H9 (cell line): ENCODE measurements around the gene TBC1D24. TPM values are rescaled to one million over a fixed set of nuclear protein-coding genes. Genes with fewer than 3 reads are reported as not detected.

Experiments used
- DNase-seq: peaks from one replicate; pipeline ENCODE4 v3.0.0-alpha.2; 2017
- H2AFZ ChIP-seq: one replicate; pipeline ENCODE4 v1.6.1; 2013; ENCODE audit warnings: mild to moderate bottlenecking, low read length, control low read depth, moderate library complexity
- H2AK5ac ChIP-seq: 2 replicates; pipeline ENCODE4 v1.6.1; 2013; ENCODE audit warnings: low read length, control low read depth, mixed read lengths; ENCODE audit not compliant: insufficient read length
- H2BK120ac ChIP-seq: one replicate; pipeline ENCODE4 v1.6.1; 2013; ENCODE audit warnings: low read depth, mild to moderate bottlenecking, low read length, control low read depth, inconsistent platforms; ENCODE audit not compliant: poor library complexity, severe bottlenecking
- H2BK12ac ChIP-seq: 2 replicates; pipeline ENCODE4 v1.6.1; 2013; ENCODE audit warnings: low read length, control low read depth, mixed read lengths, low read depth; ENCODE audit not compliant: insufficient read length
- H2BK15ac ChIP-seq: 2 replicates; pipeline ENCODE4 v1.6.1; 2013; ENCODE audit warnings: low read depth, low read length, control low read depth
- H2BK20ac ChIP-seq: one replicate; pipeline ENCODE4 v1.6.1; 2013; ENCODE audit warnings: low read depth, mild to moderate bottlenecking, low read length, control low read depth, inconsistent platforms; ENCODE audit not compliant: poor library complexity, severe bottlenecking
- H2BK5ac ChIP-seq: 2 replicates; pipeline ENCODE4 v1.6.1; 2013; ENCODE audit warnings: low read length, control low read depth, mixed read lengths; ENCODE audit not compliant: insufficient read length
- H3K14ac ChIP-seq: 2 replicates; pipeline ENCODE4 v1.6.1; 2013; ENCODE audit warnings: low read length, control low read depth; ENCODE audit not compliant: insufficient read depth
- H3K18ac ChIP-seq: 2 replicates; pipeline ENCODE4 v1.6.1; 2013; ENCODE audit warnings: low read depth, mild to moderate bottlenecking, mixed read lengths, low read length, control low read depth; ENCODE audit not compliant: insufficient read length
- H3K23ac ChIP-seq: 2 replicates; pipeline ENCODE4 v1.6.1; 2013; ENCODE audit warnings: low read length, control low read depth, mixed read lengths, low read depth; ENCODE audit not compliant: insufficient read length
- H3K23me2 ChIP-seq: 2 replicates; pipeline ENCODE4 v1.6.1; 2013; ENCODE audit warnings: low read depth, mild to moderate bottlenecking, mixed read lengths, low read length, control low read depth; ENCODE audit not compliant: insufficient read length, poor library complexity, severe bottlenecking
- H3K27ac ChIP-seq: 2 replicates; pipeline ENCODE4 v1.5.1; 2013; ENCODE audit warnings: low read length, control low read depth, mixed read lengths, low read depth; ENCODE audit not compliant: insufficient read length
- H3K27me3 ChIP-seq: 2 replicates; pipeline ENCODE4 v1.6.1; 2013; ENCODE audit warnings: low read length, control low read depth, inconsistent platforms; ENCODE audit not compliant: insufficient read depth
- H3K4ac ChIP-seq: 2 replicates; pipeline ENCODE4 v1.6.1; 2013; ENCODE audit warnings: low read depth, mild to moderate bottlenecking, control low read depth, inconsistent platforms, low read length, moderate library complexity
- H3K4me1 ChIP-seq: 2 replicates; pipeline ENCODE4 v1.6.1; 2013; ENCODE audit warnings: low read length, control low read depth, inconsistent platforms; ENCODE audit not compliant: insufficient read depth
- H3K4me2 ChIP-seq: 2 replicates; pipeline ENCODE4 v1.6.1; 2013; ENCODE audit warnings: low read length, control low read depth, mixed read lengths; ENCODE audit not compliant: insufficient read length, insufficient read depth
- H3K56ac ChIP-seq: 2 replicates; pipeline ENCODE4 v1.6.1; 2013; ENCODE audit warnings: low read depth, mild to moderate bottlenecking, mixed read lengths, low read length, control low read depth; ENCODE audit not compliant: insufficient read length
- H3K79me1 ChIP-seq: 2 replicates; pipeline ENCODE4 v1.6.1; 2013; ENCODE audit warnings: low read depth, mild to moderate bottlenecking, moderate library complexity, low read length, control low read depth, inconsistent platforms; ENCODE audit not compliant: insufficient read depth, poor library complexity, severe bottlenecking
- H3K79me2 ChIP-seq: 2 replicates; pipeline ENCODE4 v1.6.1; 2013; ENCODE audit warnings: low read length, control low read depth, inconsistent platforms; ENCODE audit not compliant: insufficient read depth
- H3K9ac ChIP-seq: 2 replicates; pipeline ENCODE4 v1.6.1; 2013; ENCODE audit warnings: low read length, control low read depth, mixed read lengths; ENCODE audit not compliant: insufficient read length; ENCODE audit errors: extremely low read depth
- H3K9me3 ChIP-seq: one replicate; pipeline ENCODE4 v1.6.1; 2013; ENCODE audit warnings: low read depth, low read length, inconsistent platforms; ENCODE audit not compliant: control insufficient read depth
- H3T11ph ChIP-seq: one replicate; pipeline ENCODE4 v1.6.1; 2013; ENCODE audit warnings: mild to moderate bottlenecking, low read length, control low read depth, inconsistent platforms
- H4K20me1 ChIP-seq: one replicate; pipeline ENCODE4 v1.6.1; 2013; ENCODE audit not compliant: control insufficient read depth, insufficient read length, insufficient read depth
- H4K5ac ChIP-seq: 2 replicates; pipeline ENCODE4 v1.6.1; 2013; ENCODE audit warnings: low read depth, mild to moderate bottlenecking, mixed read lengths, low read length, control low read depth; ENCODE audit not compliant: insufficient read length
- H4K8ac ChIP-seq: replicated peaks from 2 replicates; pipeline ENCODE4 v1.6.1; 2013; ENCODE audit warnings: low read length, control low read depth, mixed read lengths, low read depth; ENCODE audit not compliant: insufficient read length
- H4K91ac ChIP-seq: 2 replicates; pipeline ENCODE4 v1.6.1; 2013; ENCODE audit warnings: low read depth, mild to moderate bottlenecking, moderate library complexity, mixed read lengths, low read length, control low read depth; ENCODE audit not compliant: insufficient read length
- H3K27ac Mint-ChIP-seq, 3 experiments: 2 replicates in 2 of 3; 3 replicates in 1 of 3; pipeline ENCODE4 v1.8.0; 2020 to 2021; ENCODE audit warnings: mixed read lengths in 3 of 3, mild to moderate bottlenecking in 1 of 3, moderate library complexity in 1 of 3
- H3K27me3 Mint-ChIP-seq: 2 replicates; pipeline ENCODE4 v1.8.0; 2021; ENCODE audit warnings: low read depth, mild to moderate bottlenecking, moderate library complexity, mixed read lengths
- H3K36me3 Mint-ChIP-seq, 3 experiments: 2 replicates in 2 of 3; 3 replicates in 1 of 3; pipeline ENCODE4 v1.8.0; 2020 to 2021; ENCODE audit warnings: low read depth in 3 of 3, mixed read lengths in 3 of 3; ENCODE audit not compliant: insufficient read depth in 1 of 3
- H3K4me1 Mint-ChIP-seq, 2 experiments: 2 replicates each; pipeline ENCODE4 v1.8.0; 2020; ENCODE audit warnings: mixed read lengths in 2 of 2
- H3K4me3 Mint-ChIP-seq, 2 experiments: 2 replicates in 1 of 2; 3 replicates in 1 of 2; pipeline ENCODE4 v1.8.0; 2020 to 2021; ENCODE audit warnings: mild to moderate bottlenecking in 2 of 2, mixed read lengths in 2 of 2, moderate library complexity in 1 of 2
- H3K9me3 Mint-ChIP-seq, 2 experiments: 2 replicates in 1 of 2; 3 replicates in 1 of 2; pipeline ENCODE4 v1.8.0; 2020; ENCODE audit warnings: mild to moderate bottlenecking in 2 of 2, mixed read lengths in 2 of 2, moderate library complexity in 1 of 2
- WGBS: extraction: QIAGEN DNeasy Blood & Tissue Kit; methylation state at CpG from one replicate; pipeline ENCODE4 v1.1.7; 2013; ENCODE audit warnings: missing lambda C conversion rate, low lambda C conversion rate, mixed read lengths; ENCODE audit not compliant: insufficient read length; ENCODE audit errors: extremely low coverage; 5-methylcytosine and 5-hydroxymethylcytosine counted together
- total RNA-seq: library from RNA; stranded (reverse); gene quantifications from 2 replicates; pipeline ENCODE4 v1.2.1, GENCODE V29; 2021
- TF ChIP-seq, protein P1 (sequence below): fragments of 200-600 bp; sonication (generic); conservative IDR thresholded peaks from 3 replicates; pipeline ENCODE4 v1.8.0; 2021; ENCODE audit warnings: antibody characterized with exemption, mild to moderate bottlenecking

TBC1D24 gene
- total RNA-seq, 1 experiment from 2014 or later, result 19.0 TPM

DNA sequence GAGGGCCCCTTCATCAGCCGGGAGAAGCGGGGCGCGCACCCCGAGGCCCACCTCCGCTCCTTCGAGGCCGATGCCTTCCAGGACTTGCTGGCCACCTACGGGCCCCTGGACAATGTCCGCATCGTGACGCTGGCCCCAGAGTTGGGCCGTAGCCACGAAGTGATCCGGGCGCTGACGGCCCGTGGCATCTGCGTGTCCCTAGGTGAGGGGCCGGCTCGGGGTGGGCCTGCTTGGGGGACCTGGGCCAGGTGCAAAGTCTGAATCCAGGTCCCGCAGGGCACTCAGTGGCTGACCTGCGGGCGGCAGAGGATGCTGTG is 52.8 kb downstream of the TBC1D24 start:
- Mint-ChIP-seq H3K36me3 (peaks cover 5 to 47% (median 20%) of the 10 kb centered on the region in 3 experiments; a peak in 6 of 7 replicates), H3K27ac (no peak overlapping the region), H3K4me3 (no peak overlapping the region), H3K27me3 (no peaks in the 10 kb centered on the region), H3K9me3 (no peaks in the 10 kb centered on the region), H3K4me1 (peaks cover 4 to 12% of the 10 kb centered on the region in 2 experiments)
- whole genome bisulfite sequencing, result no CpG with 5 or more reads among the region's 24 CpGs
- no peak overlapping the region for H3K23ac ChIP-seq
- no peak overlapping the region for H2BK120ac ChIP-seq
- H3K4ac ChIP-seq, result no peak overlapping the region
- no peak overlapping the region for H2BK12ac ChIP-seq
- H3K14ac ChIP-seq, result no peak overlapping the region
- H2BK15ac ChIP-seq, result no peak overlapping the region
- no peaks in the 10 kb centered on the region for H3K79me2 ChIP-seq
- H3K79me1 ChIP-seq, result no peaks in the 10 kb centered on the region
- no peak overlapping the region for H2BK5ac ChIP-seq
- no peak overlapping the region for H3T11ph ChIP-seq
- H3K9me3 ChIP-seq, result no peaks in the 10 kb centered on the region
- peaks cover 8% of the 10 kb centered on the region for H3K23me2 ChIP-seq
- H3K4me2 ChIP-seq, result no peak overlapping the region
- no peak overlapping the region for H4K8ac ChIP-seq
- no peak overlapping the region for H3K9ac ChIP-seq
- no peak overlapping the region for H2AK5ac ChIP-seq
- no peak overlapping the region for H2AFZ ChIP-seq
- H3K27ac ChIP-seq, result no peak overlapping the region
- H2BK20ac ChIP-seq, result no peak overlapping the region
- TF ChIP-seq, protein P1, sequence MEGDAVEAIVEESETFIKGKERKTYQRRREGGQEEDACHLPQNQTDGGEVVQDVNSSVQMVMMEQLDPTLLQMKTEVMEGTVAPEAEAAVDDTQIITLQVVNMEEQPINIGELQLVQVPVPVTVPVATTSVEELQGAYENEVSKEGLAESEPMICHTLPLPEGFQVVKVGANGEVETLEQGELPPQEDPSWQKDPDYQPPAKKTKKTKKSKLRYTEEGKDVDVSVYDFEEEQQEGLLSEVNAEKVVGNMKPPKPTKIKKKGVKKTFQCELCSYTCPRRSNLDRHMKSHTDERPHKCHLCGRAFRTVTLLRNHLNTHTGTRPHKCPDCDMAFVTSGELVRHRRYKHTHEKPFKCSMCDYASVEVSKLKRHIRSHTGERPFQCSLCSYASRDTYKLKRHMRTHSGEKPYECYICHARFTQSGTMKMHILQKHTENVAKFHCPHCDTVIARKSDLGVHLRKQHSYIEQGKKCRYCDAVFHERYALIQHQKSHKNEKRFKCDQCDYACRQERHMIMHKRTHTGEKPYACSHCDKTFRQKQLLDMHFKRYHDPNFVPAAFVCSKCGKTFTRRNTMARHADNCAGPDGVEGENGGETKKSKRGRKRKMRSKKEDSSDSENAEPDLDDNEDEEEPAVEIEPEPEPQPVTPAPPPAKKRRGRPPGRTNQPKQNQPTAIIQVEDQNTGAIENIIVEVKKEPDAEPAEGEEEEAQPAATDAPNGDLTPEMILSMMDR, result no peak
- no peaks in the 10 kb centered on the region for H3K27me3 ChIP-seq
- no peak overlapping the region for H3K56ac ChIP-seq
- H4K91ac ChIP-seq, result no peak overlapping the region
- H4K5ac ChIP-seq, result no peak overlapping the region
- H3K18ac ChIP-seq, result no peak overlapping the region
- no peaks in the 10 kb centered on the region for H4K20me1 ChIP-seq
- no peaks in the 10 kb centered on the region for H3K4me1 ChIP-seq
- DNase-seq, result no peak
